ENCODE results near the gene ZC3HAV1. TPM values are rescaled to one million over a fixed set of nuclear protein-coding genes. Genes with fewer than 3 reads are reported as not detected.

The ZC3HAV1 gene
- total RNA-seq, 1 experiment from 2014 or later = 38.0 TPM

- DNase-seq (ENCODE audit: low spot score) = no peak
- ChIA-PET CTCF (interaction anchor here (0.5 to 2.0 kb wide), 3 partner anchors 17 to 41 kb away, joined by 3 to 6 read pairs (median 5); no protein-coding TSS in a partner anchor), POLR2A (interaction anchor here (0.5 to 1.0 kb wide), 2 partner anchors 14 to 59 kb away, joined by 3 read pairs; no protein-coding TSS in a partner anchor)
- peaks cover 31% of the 10 kb centered on the region for H3K4me1 Mint-ChIP-seq
- no peak for ATAC-seq
- H3K27me3 Mint-ChIP-seq (ENCODE audit: low read depth) = peaks cover 22% of the 10 kb centered on the region
- no peak for TF ChIP-seq ZBTB21 (CRISPR knock-in tag; IDR thresholded peaks at IDR 0.05; ENCODE audit: borderline replicate concordance)
- TF ChIP-seq ZNF317 (CRISPR knock-in tag; IDR thresholded peaks at IDR 0.05; ENCODE audit: borderline replicate concordance, low read depth) = no peak
- TF ChIP-seq ZNF138 (CRISPR knock-in tag; conservative IDR thresholded peaks at IDR 0.05) = no peak
- no peak for TF ChIP-seq JUN (CRISPR knock-in tag; IDR thresholded peaks at IDR 0.05)
- TF ChIP-seq SP1 (CRISPR knock-in tag; conservative IDR thresholded peaks at IDR 0.05) = no peak
- no peak for TF ChIP-seq SMAD3 (CRISPR knock-in tag; IDR thresholded peaks at IDR 0.05; ENCODE audit: borderline replicate concordance)
- TF ChIP-seq IRF1 (CRISPR knock-in tag; IDR thresholded peaks at IDR 0.05) = no peak
- TF ChIP-seq ATF1 (CRISPR knock-in tag; IDR thresholded peaks at IDR 0.05) = no peak
- TF ChIP-seq CREM (CRISPR knock-in tag; IDR thresholded peaks at IDR 0.05) = no peak
- no peak for TF ChIP-seq HMGA2 (CRISPR knock-in tag; IDR thresholded peaks at IDR 0.05)
- TF ChIP-seq ZNF671 (CRISPR knock-in tag; IDR thresholded peaks at IDR 0.05) = no peak
- no peaks in the 10 kb centered on the region for H3K9me3 Mint-ChIP-seq
- peak overlapping the region; percentile 67 for H3K4me3 Mint-ChIP-seq
- H3K36me3 Mint-ChIP-seq = peaks cover 30% of the 10 kb centered on the region
- no peak overlapping the region for H3K27ac Mint-ChIP-seq
These were observed 75.2 kb downstream of the ZC3HAV1 start for GRCh38 chr7:139034336-139034735.

- Mint-ChIP-seq H3K27ac (no peak overlapping the region), H3K36me3 (peaks cover 38% of the 10 kb centered on the region), H3K4me1 (peaks cover 27% of the 10 kb centered on the region), H3K4me3 (no peak overlapping the region), H3K9me3 (no peaks in the 10 kb centered on the region), H3K27me3 (ENCODE audit: low read depth) (peaks cover 15% of the 10 kb centered on the region)
- ATAC-seq = no peak
- DNase-seq (ENCODE audit: low spot score) = no peak
- ChIA-PET POLR2A (no interaction called here), CTCF (interaction anchor here (0.5 kb wide), 1 partner anchor 19 kb away, joined by 3 read pairs; no protein-coding TSS in a partner anchor)
- TF ChIP-seq SOX15 (CRISPR knock-in tag; IDR thresholded peaks at IDR 0.05) = no peak
- no peak for TF ChIP-seq ZNF512 (CRISPR knock-in tag; IDR thresholded peaks at IDR 0.05; ENCODE audit: borderline replicate concordance)
- TF ChIP-seq ZNF138 (CRISPR knock-in tag; conservative IDR thresholded peaks at IDR 0.05) = no peak
- TF ChIP-seq TEAD1 (CRISPR knock-in tag; IDR thresholded peaks at IDR 0.05) = no peak
- TF ChIP-seq E2F1 (CRISPR knock-in tag; IDR thresholded peaks at IDR 0.05) = no peak
- TF ChIP-seq ZNF281 (CRISPR knock-in tag; IDR thresholded peaks at IDR 0.05) = no peak
- no peak for TF ChIP-seq ATF3 (CRISPR knock-in tag; conservative IDR thresholded peaks at IDR 0.05)
- TF ChIP-seq ERG (CRISPR knock-in tag; IDR thresholded peaks at IDR 0.05) = no peak
- TF ChIP-seq ZNF232 (CRISPR knock-in tag; IDR thresholded peaks at IDR 0.05) = no peak
- TF ChIP-seq ATF1 (CRISPR knock-in tag; IDR thresholded peaks at IDR 0.05) = no peak
- no peak for TF ChIP-seq RELA (CRISPR knock-in tag; IDR thresholded peaks at IDR 0.05; ENCODE audit: borderline replicate concordance)
- TF ChIP-seq HMGA2 (CRISPR knock-in tag; IDR thresholded peaks at IDR 0.05) = no peak
- TF ChIP-seq NR3C1 (CRISPR knock-in tag; conservative IDR thresholded peaks at IDR 0.05; ENCODE audit: low read depth) = no peak
- TF ChIP-seq PRDM15 (CRISPR knock-in tag; IDR thresholded peaks at IDR 0.05) = no peak
These were observed 76.0 kb downstream of the ZC3HAV1 start for GRCh38 chr7:139033346-139034114.

Measured in WTC11 (cell line).